HL-60/S4 treated with retinoic acid at 250 ng/mL for 4 days and 3 days (cell line): ENCODE results near the gene TOLLIP.

Experiments
- in situ Hi-C: fragments of 300-500 bp; cut with MboI; formaldehyde crosslinking; loops from 2 replicates; pipeline ENCODE4 v1.7.0; 2022; ENCODE audit warnings: low sequenced_read_pairs

The TOLLIP gene

GRCh38 chr11:1234771-1235305, 74.6 kb downstream of the TOLLIP start:
- in situ Hi-C loops = no loop called here

GRCh38 chr11:1234054-1234720, 75.2 kb downstream of the TOLLIP start:
- in situ Hi-C loops = no loop called here

GRCh38 chr11:1233351-1234053, 75.9 kb downstream of the TOLLIP start:
- in situ Hi-C loops = no loop called here

- in situ Hi-C loops = no loop called here
These were observed 76.5 kb downstream of the TOLLIP start for GRCh38 chr11:1232883-1233321.

- in situ Hi-C loops = no loop called here
These were observed 77.2 kb downstream of the TOLLIP start for GRCh38 chr11:1232021-1232882.

- in situ Hi-C loops = no loop called here
These were observed 77.9 kb downstream of the TOLLIP start for GRCh38 chr11:1231396-1232020.

- in situ Hi-C loops = no loop called here
These were observed 78.7 kb downstream of the TOLLIP start for GRCh38 chr11:1230456-1231395.

- in situ Hi-C loops = no loop called here
These were observed 79.3 kb downstream of the TOLLIP start for GRCh38 chr11:1230121-1230455.

- in situ Hi-C loops = no loop called here
These were observed 79.8 kb downstream of the TOLLIP start for GRCh38 chr11:1229471-1230120.

GRCh38 chr11:1228921-1229451, 80.4 kb downstream of the TOLLIP start:
- in situ Hi-C loops = no loop called here

GRCh38 chr11:1228101-1228821, 81.2 kb downstream of the TOLLIP start:
- in situ Hi-C loops = no loop called here

- in situ Hi-C loops = no loop called here
These were observed 81.8 kb downstream of the TOLLIP start for GRCh38 chr11:1227551-1228100.

- in situ Hi-C loops = no loop called here
These were observed 82.4 kb downstream of the TOLLIP start for GRCh38 chr11:1226986-1227550.

GRCh38 chr11:1226226-1226985, 83.0 kb downstream of the TOLLIP start:
- in situ Hi-C loops = no loop called here

GRCh38 chr11:1225386-1226225, 83.8 kb downstream of the TOLLIP start:
- in situ Hi-C loops = no loop called here
